Caco-2 (cell line): ENCODE measurements around the gene LRRFIP1. TPM values are rescaled to one million over a fixed set of nuclear protein-coding genes. Genes with fewer than 3 reads are reported as not detected.

Experiments
- BruUV-seq: library from RNA; stranded (reverse); fragments of 400-500 nt; replicated peaks from 2 replicates; lab custom pipeline; 2021; lab: Mats Ljungman, UMichigan
- CTCF ChIA-PET: fragments of 300-600 bp; sonication (Branson Sonifier 250); formaldehyde crosslinking; loops from one replicate; lab custom pipeline; 2022; ENCODE audit warnings: antibody characterized with exemption; lab: Charles Lee
- POLR2A ChIA-PET: fragments of 300-600 bp; sonication (Branson Sonifier 250); formaldehyde crosslinking; loops from one replicate; lab custom pipeline; 2022; ENCODE audit warnings: antibody characterized with exemption; lab: Charles Lee
- DNase-seq, 2 experiments: peaks; one replicate each; pipeline versions ENCODE4 v3.0.0 to v3.0.0-alpha.2; 2020 to 2022
- H3K27me3 ChIP-seq: replicated peaks from 2 replicates; pipeline ENCODE4 v1.6.0; 2011; ENCODE audit warnings: low read length; ENCODE audit not compliant: control insufficient read depth, insufficient read depth
- H3K36me3 ChIP-seq: 2 replicates; pipeline ENCODE4 v1.5.1; 2011; ENCODE audit warnings: low read length; ENCODE audit not compliant: control insufficient read depth, insufficient read depth
- H3K4me1 ChIP-seq: fragments of 250-450 bp; sonication (Bioruptor Pico); 2 replicates; pipeline ENCODE4 v1.5.1; 2020; ENCODE audit warnings: mild to moderate bottlenecking
- H3K4me3 ChIP-seq: 2 replicates; pipeline ENCODE4 v1.5.1; 2011; ENCODE audit warnings: low read depth, mild to moderate bottlenecking, control low read depth, low read length
- H3K9me3 ChIP-seq: fragments of 250-450 bp; sonication (Bioruptor Pico); 2 replicates; pipeline ENCODE4 v1.5.1; 2020; ENCODE audit warnings: mild to moderate bottlenecking, moderate library complexity
- H3K27ac Mint-ChIP-seq: one replicate; pipeline ENCODE4 v1.8.0; 2022; ENCODE audit warnings: mixed read lengths; ENCODE audit not compliant: unreplicated experiment
- H3K27me3 Mint-ChIP-seq: one replicate; pipeline ENCODE4 v1.8.0; 2022; ENCODE audit warnings: mixed read lengths; ENCODE audit not compliant: insufficient read depth, unreplicated experiment
- H3K36me3 Mint-ChIP-seq: one replicate; pipeline ENCODE4 v1.8.0; 2022; ENCODE audit warnings: mild to moderate bottlenecking, mixed read lengths; ENCODE audit not compliant: insufficient read depth, unreplicated experiment
- H3K4me1 Mint-ChIP-seq: one replicate; pipeline ENCODE4 v1.8.0; 2022; ENCODE audit warnings: low read depth, mixed read lengths; ENCODE audit not compliant: unreplicated experiment
- H3K4me3 Mint-ChIP-seq: one replicate; pipeline ENCODE4 v1.8.0; 2022; ENCODE audit warnings: mild to moderate bottlenecking, moderate library complexity, mixed read lengths; ENCODE audit not compliant: unreplicated experiment
- H3K9me3 Mint-ChIP-seq: one replicate; pipeline ENCODE4 v1.8.0; 2022; ENCODE audit warnings: mixed read lengths; ENCODE audit not compliant: unreplicated experiment
- CTCF ChIP-seq, 2 experiments: fragments of 200-600 bp in 1 of 2; IDR thresholded peaks; 1 replicate in 1 of 2; 2 replicates in 1 of 2; pipeline versions ENCODE4 v1.5.1 to v1.8.0; 2011 to 2022; ENCODE audit warnings: antibody characterized with exemption in 1 of 2, control low read depth in 1 of 2, inconsistent platforms in 1 of 2, low read depth in 1 of 2, low read length in 1 of 2, mild to moderate bottlenecking in 1 of 2, moderate library complexity in 1 of 2; ENCODE audit not compliant: insufficient read depth in 1 of 2, severe bottlenecking in 1 of 2, unreplicated experiment in 1 of 2
- intact Hi-C: fragments of 100-400 bp; cut with micrococcal nuclease; formaldehyde crosslinking; loops from one replicate; pipeline ENCODE4 v1.10.0; 2022; ENCODE audit not compliant: unreplicated experiment
- total RNA-seq: library from RNA; stranded (reverse); gene quantifications from 2 replicates; pipeline ENCODE4 v1.2.3, GENCODE V29; 2022

LRRFIP1 gene
- total RNA-seq, 1 experiment from 2014 or later = 37.1 TPM

GRCh38 chr2:237824085-237824484, 196.7 kb downstream of the LRRFIP1 start:
- no peak for TF ChIP-seq CTCF (IDR thresholded peaks at IDR 0.05; ENCODE audit: insufficient read depth in 1 of 2, low read depth in 1 of 2, low read length in 1 of 2, severe bottlenecking in 1 of 2, unreplicated experiment in 1 of 2)
- Mint-ChIP-seq H3K4me1 (no peaks in the 10 kb centered on the region), H3K4me3 (no peak overlapping the region), H3K27ac (no peak overlapping the region), H3K36me3 (no peaks in the 10 kb centered on the region), H3K27me3 (peaks cover 6% of the 10 kb centered on the region), H3K9me3 (no peaks in the 10 kb centered on the region)
- no peaks in the 10 kb centered on the region for H3K36me3 ChIP-seq
- ChIA-PET POLR2A (no interaction called here), CTCF (no interaction called here)
- intact Hi-C loops = no loop called here
- H3K27me3 ChIP-seq = no peaks in the 10 kb centered on the region
- no peak overlapping the region for H3K4me3 ChIP-seq
- no TSS peak for BruUV-seq
- DNase-seq = no peak
- H3K4me1 ChIP-seq = no peaks in the 10 kb centered on the region
- no peaks in the 10 kb centered on the region for H3K9me3 ChIP-seq

- Histone ChIP-seq H3K4me1 (no peaks in the 10 kb centered on the region), H3K27me3 (no peaks in the 10 kb centered on the region), H3K4me3 (no peak overlapping the region), H3K36me3 (no peaks in the 10 kb centered on the region), H3K9me3 (no peaks in the 10 kb centered on the region)
- no TSS peak for BruUV-seq
- H3K9me3 Mint-ChIP-seq = no peaks in the 10 kb centered on the region
- no peak overlapping the region for H3K27ac Mint-ChIP-seq
- ChIA-PET CTCF (no interaction called here), POLR2A (no interaction called here)
- H3K36me3 Mint-ChIP-seq = no peaks in the 10 kb centered on the region
- TF ChIP-seq CTCF (IDR thresholded peaks at IDR 0.05; ENCODE audit: insufficient read depth in 1 of 2, low read depth in 1 of 2, low read length in 1 of 2, severe bottlenecking in 1 of 2, unreplicated experiment in 1 of 2) = no peak
- no peaks in the 10 kb centered on the region for H3K4me1 Mint-ChIP-seq
- H3K4me3 Mint-ChIP-seq = no peak overlapping the region
- intact Hi-C loops = no loop called here
- H3K27me3 Mint-ChIP-seq = peaks cover 6% of the 10 kb centered on the region
- DNase-seq = no peak
Observed at GRCh38 chr2:237827421-237827987, 200.1 kb downstream of the LRRFIP1 start.

Other genes with a start within 250 kb of the LRRFIP1 start
- gene COL6A3, start 213.4 kb upstream of the LRRFIP1 start, total RNA-seq = 0.73 and 2.1 TPM in 2 replicates
- not detected in 2 replicates for gene MLPH, start 140.3 kb upstream of the LRRFIP1 start, total RNA-seq
- not detected in 2 replicates for gene PRLH, start 61.0 kb upstream of the LRRFIP1 start, total RNA-seq
- 60.9 and 61.5 TPM in 2 replicates for gene RAB17, start 36.9 kb upstream of the LRRFIP1 start, total RNA-seq
- 0.14 TPM in 1 of 2 replicates, not detected in the other for gene RBM44, start 171.2 kb downstream of the LRRFIP1 start, total RNA-seq
- 1.6 and 2.2 TPM in 2 replicates for gene RAMP1, start 232.0 kb downstream of the LRRFIP1 start, total RNA-seq